Stimulated activated CD4-positive, alpha-beta T cell treated with anti-CD3 and anti-CD28 coated beads, Interleukin-12 subunit alpha, Interleukin-12 subunit beta, amount 100 ng/mL, for 48 hours (primary cell): ENCODE results near the gene PIWIL4.
"Not testable (repeated sequence)": the region's sequence is repeated elsewhere in the genome, so short reads cannot be mapped to it uniquely, and the experiment has no call there.

Experiments
- DNase-seq, 3 donors: peaks; one replicate each; pipeline ENCODE4 v3.0.0-alpha.2; 2020; ENCODE audit warnings: low read depth in 2 of 3, low spot score in 1 of 3

Gene PIWIL4

DNA sequence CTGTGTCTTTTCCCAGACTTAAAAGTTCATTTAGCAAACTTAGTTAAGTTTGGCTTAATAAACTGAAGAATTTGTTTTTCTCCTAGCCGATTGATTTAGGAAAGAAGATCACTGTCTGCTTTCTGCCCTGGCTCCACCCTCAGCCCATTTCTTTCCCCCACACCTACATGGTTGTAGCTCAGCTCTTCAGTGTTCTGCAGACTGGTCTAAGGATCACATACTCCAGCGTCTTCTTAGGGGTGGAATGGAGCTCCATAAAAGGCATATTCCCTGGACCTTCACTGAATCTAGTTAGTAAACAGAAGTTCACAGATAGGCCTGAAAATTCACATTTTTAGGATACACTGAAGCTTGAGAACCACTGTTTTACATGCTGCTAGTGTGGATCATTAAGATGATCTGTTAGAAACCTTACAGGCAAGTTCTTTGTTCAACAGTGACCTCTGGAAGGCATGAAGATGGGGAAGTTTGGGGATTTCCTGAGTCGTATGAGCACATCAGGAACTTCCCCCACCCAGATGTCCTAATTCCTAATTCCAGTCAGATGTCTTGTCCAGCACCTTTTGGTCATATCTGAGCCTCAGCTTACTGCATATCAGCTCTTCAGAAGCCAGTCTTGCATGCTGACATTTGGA is 16.8 kb downstream of the PIWIL4 start:
- DNase-seq, result no peak

DNA sequence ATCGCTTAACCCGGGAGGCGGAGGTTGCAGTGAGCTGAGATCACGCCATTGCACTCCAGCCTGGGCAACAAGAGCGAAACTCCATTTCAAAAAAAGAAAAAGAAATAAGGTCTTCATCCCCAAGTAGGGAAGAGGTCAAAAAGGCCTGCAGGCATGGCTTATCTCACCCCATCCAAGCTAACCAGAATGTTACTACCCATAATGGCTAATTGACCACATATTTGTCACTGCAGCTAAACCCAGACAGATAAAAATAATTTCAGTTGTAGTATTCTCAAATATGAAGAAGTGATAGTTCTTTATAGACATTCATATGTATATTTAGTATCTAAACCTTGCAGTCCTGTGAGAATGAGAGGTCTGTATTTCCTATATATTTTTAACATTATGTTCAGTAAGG is 17.8 kb downstream of the PIWIL4 start:
- no peak for DNase-seq

DNA sequence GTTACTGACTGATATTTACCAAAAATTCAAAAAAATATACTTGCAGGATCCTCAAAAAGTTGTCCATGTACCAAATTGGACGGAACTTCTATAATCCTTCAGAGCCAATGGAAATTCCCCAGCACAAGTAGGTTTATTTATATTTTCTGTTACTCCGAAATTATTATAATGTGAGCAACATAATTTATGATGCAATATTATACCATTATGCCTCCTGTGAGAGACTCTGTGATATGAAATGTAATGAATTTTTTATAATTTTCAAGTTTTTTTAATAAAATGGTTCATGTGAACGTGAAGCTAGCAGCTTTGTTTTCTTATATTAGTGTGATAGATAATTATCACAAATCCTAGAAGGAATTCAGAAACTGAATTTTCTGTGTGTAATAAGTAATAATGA is 18.2 kb downstream of the PIWIL4 start:
- DNase-seq, result no peak

DNA sequence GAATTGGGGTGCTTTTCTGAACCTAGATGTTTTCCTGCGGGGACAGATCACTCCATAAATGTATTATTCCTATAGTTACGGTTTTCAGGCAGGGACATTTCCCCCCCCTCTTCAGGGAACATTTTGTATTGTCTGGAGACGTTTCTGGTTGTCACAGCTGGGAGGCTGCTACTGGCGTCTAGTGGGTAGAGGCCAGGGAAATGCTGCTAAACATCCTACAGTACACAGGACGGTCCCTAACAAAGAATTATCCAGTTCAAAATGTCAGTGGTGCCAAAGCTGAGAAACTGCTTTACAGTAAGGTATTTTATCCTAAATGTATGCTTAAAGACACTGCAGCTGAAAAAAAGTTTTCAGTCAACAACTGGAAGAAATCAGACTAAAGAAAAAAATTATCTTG is 19.4 kb downstream of the PIWIL4 start:
- DNase-seq, result no peak

DNA sequence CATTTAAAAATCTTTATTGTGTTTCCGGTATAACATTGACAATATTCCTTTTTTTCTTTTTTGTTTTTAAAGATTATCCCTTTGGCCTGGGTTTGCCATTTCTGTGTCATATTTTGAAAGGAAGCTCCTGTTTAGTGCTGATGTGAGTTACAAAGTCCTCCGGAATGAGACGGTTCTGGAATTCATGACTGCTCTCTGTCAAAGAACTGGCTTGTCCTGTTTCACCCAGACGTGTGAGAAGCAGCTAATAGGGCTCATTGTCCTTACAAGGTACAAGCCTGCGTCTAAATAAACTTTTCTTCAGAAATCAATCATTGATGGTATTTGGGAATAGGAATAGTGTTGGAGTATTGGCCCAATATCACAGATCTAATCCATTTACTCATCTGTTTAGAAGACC is 19.8 kb downstream of the PIWIL4 start:
- DNase-seq, result no peak

DNA sequence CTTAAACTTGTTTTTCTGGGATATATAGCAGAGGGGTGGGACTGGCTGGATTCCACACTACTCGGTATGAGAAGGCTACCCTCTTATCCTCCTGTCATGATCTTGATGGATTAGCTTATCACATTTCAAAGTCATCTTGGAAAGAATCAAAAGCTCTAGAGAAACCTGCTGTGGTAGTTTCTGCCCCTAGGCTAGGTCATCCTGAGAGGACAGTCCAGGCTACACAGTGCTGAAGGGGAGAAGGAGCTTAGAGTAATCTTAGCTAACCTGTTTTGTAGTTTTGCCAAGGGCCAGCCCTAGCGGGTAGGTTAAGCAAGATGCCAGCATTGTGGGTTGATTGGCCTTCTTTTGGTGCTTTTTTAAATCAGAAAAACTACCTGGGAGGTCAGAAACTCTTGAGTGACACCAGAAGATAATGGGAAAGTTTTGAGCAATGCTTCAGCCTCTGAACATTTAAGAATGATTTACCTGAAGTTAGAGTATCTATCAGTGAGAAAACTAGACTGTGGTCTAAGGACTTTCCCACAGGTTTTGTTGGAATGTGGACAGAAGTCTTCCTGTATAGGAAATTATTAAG is 21.3 kb downstream of the PIWIL4 start:
- DNase-seq, result no peak

DNA sequence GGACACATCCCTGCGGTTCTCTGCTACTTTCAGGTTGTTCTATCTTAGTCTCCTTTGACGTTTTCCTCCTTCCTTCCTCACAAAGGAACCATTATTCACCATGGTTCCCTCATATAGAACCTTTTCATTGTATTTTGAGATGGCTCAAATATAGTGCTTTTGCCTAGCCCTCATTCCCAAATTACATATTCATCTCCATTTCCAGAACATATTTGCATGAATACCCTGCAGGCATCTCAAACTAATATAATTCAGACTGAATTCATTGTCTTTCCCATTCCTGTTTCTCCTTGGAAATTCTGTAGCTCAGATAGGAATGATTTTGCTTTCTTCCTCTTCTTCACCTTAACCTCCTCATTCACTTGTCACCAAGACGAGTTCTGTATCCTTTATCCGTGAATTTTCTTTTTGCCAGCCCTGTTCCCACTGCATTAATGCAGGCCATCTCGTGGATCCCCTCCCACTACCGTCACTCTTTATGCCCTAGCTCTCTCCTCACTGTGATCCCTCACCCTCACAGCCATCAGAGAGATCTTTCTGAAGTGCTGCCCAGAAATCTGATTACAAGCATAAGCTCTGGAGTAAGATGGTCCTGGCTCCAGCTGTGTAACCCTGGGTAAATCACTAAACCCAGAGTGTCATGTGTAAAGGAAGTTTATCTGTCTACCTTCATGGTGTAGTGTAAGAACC is 23.3 kb downstream of the PIWIL4 start:
- DNase-seq, result no peak

DNA sequence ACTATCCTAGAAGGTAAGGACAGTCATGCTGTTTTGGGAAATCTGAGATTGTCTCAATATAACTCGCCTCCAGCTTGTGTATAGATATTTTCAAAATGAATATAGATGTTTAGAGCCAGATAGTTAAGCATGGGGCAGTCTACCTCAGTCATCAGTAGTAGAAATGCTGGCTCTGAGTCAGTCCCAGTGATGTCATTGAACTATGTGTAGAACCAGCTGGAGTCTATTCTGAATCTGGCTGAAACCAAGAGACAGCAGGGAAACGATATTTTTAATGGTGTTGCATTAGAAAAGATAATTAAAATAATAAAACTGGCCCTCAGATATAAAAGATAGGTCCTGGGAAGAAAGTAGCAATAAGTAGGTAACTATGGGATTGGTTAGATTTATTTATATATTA is 25.9 kb downstream of the PIWIL4 start:
- DNase-seq, result no peak

DNA sequence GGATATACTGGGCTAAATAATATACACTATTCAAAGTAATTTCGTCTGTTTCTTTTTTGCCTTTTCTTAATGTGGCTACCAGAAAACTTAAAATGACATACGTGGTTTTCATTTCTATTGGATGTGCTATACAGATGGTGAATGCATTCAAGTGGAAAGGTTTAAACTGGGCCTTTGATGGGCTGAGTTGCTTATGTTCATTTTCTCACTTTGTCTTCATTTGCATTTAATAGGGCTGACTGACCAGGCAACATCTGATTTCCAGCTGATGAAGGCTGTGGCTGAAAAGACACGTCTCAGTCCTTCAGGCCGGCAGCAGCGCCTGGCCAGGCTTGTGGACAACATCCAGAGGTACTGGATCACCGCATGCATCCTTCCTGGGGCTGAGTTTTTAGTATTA is 27.9 kb downstream of the PIWIL4 start:
- no peak for DNase-seq

DNA sequence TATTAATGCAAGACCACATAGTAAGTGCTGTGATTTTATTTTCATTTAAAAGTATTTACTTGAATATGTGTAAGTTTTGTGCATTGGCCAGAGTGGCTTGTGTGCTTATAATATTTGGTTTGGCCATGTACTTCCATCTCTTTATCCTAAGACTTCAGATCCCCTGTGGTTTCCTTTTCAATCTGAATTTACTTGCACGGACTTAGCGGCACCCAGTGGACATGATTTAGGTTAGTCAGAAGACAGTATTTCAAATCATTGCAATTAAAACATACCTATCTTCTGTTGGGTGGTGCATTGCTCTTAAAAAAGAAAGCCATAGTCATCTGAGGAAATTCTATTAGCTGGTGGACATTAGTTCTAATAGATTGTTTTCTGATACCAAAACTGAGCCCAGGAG is 30.7 kb downstream of the PIWIL4 start:
- DNase-seq, result no peak

DNA sequence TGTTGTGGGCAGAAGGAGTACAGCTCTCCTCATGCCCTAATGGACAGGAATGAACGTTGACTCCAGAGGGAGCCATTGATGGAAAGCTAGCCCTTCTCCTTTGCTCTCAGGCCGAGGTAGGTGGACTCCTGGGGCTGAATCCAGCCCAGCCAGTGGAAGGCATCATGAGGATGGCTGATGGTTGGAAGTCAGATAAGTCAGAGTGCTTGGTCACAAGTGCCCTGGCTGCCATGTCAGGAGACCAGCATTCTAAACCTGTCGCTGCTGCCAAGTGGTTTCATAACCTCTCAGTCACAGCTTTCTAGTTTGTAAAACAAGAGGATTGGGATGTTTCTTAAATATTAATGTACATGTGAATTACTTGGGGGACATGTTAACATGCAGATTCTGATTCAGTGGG is 32.3 kb downstream of the PIWIL4 start:
- DNase-seq, result no peak

DNA sequence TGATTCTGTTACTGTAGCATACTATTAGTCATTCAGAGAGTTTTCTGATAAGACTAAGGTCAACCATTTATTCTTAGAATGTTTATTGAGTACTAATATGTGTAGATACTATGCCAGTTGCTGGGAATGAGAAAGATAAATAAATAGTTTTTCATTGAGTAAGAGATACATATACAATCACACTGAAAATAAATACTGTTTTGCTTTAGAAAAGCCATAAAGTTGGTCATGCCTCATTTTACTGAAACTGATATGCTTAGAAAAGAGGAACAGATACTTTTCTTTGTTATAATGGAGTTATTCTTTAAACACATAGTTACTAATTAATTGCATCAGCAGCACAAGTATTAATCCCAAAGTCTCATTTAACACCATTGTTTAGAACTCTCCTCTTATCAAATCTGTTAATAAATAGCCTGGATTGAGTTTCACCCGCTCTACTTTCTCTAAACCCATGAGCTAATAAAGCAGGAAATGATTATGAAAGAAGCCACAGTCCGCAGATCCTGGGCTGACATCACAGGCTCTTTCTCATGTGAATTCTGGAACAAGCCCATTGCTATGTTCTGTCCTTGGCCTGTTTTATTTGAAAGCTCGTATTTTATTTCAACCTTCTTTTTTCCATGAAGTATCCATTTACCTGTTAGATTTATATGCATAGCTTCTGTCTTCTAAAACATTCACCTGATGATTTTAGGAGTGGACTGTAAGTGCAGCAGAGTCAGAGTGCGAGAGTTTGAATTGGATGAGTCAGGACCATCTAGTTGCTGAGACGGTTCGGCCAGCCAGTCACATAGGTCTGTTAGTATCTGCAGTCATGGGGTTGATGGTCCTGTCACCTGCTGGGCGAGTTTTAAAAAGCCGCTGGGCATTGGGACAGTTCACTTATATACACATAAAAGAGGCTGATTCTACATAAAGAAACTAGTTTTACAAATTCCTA is 35.5 kb downstream of the PIWIL4 start:
- DNase-seq, result peak; percentile 1 to 21 (median 8)

DNA sequence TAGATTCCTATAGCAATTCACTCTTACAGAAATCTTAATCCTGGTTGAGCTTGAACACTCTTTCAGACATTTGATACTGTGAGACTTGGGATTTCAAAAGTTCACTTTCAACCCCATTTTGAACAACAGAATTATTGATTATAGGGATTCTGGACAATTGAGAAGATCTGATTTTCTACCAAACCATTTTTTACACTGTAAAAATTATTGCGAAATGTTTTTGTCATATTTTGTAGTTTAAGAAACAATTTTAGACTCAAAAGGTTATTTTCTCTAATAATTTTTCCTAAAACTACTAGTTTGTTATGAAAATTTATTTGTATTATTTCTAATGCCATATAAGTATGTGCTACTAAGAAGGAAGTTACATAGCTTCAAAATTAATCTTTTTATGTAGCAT is 36.4 kb downstream of the PIWIL4 start:
- no peak for DNase-seq

DNA sequence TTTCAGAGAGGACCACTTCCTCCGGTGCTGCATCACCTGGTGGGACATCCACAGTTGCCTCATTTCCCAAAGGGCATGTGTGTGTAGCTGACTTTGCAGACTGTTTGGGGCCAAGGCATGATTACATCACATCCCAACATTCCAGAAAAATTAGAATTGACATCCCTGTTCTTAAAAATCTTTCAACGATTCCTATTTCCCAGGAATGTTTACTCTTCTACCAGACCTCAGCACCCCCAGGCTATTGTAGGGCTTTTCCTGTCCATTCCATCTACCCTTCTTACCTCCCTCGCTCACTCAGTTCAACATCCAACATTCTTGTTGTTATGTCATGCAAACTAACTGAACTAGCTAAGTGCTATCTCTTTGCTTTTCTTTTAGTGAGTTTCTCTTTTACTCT is 37.3 kb downstream of the PIWIL4 start:
- no peak for DNase-seq

DNA sequence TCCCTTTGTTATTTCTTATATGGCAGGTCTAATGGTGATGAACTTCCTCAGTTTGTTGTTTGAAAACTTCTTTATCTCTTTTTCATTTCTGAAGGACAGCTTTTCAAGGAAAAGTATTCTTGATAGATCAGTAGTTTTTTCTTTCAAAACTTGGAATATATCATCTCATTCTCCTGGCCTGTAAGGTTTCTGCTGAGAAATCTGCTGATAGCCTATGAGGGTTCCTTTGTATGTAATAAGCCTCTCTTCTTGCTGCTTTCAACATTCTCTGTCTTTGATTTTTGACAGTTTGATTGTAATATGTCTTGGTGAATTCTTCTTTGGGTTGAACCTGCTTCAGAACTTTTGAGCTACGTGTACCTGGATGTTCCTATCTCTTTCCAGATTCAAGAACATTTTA is 46.0 kb downstream of the PIWIL4 start:
- no peak for DNase-seq

DNA sequence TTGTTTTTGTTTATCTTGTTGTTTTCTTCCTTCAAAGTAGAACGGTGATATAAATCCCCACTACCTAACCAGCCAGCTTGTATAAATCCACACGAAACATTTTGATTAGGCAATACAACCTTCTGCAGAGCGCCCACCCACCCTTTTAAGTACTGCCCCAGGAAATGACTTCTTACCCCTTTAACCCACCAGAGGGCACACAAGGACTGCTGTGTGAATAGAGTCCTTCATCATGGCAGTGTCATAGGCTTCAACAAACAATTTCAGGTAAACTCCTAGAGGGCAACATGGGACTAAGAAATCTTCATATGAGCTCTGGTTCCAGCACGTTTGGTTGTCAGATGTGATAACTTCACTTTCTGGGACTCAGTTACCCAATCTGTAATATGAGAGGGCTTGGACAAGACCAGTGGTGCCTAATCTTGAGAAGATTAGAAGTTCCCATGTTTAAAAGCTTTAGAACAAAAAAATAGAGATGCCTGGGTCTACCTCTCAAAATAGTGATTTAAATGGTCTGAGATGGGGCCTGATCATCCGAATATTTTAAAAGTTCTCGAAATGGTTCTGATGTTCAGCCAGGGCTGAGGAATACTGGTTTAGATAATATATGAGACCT is 56.1 kb downstream of the PIWIL4 start:
- peak; percentile 9 to 40 (median 16) for DNase-seq

DNA sequence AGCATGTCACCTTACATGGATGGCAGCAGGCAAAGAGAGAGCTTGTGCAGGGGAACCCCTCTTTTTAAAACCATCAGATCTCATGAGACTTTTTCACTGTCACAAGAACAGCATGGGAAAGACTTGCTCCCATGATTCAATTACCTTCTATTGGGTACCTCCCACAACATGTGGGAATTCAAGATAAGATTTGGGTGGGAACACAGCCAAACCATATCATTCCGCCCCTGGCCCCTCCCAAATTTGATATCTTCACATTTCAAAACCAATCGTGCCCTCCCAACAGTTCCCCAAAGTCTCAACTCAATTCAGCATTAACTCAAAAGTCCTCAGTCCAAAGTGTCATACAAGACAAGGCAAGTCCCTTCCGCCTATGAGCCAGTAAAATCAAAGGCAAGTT is 58.3 kb downstream of the PIWIL4 start:
- not testable (repeated sequence) for DNase-seq

DNA sequence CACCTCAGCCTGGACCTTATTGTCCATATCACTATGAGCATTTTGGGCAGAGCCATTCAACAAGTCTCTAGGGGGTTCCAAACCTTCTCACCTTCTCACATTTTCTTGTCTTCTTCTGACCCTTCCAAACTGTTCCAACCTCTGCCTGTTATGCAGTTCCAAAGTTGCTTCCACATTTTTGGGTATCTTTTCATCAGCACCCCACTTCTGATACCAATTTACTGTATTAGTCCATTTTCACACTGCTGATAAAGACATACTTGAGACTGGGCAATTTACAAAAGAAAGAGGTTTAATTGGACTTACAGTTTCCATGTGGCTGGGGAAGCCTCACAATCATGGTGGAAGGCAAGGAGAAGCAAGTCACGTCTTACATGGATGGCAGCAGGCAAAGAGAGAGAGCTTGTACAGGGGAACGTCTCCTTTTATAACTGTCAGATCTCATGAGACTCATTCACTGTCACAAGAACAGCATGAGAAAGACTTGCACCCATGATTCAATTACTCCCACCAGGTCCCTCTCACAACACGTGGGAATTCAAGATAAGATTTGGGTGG is 59.9 kb downstream of the PIWIL4 start:
- not testable (repeated sequence) for DNase-seq

DNA sequence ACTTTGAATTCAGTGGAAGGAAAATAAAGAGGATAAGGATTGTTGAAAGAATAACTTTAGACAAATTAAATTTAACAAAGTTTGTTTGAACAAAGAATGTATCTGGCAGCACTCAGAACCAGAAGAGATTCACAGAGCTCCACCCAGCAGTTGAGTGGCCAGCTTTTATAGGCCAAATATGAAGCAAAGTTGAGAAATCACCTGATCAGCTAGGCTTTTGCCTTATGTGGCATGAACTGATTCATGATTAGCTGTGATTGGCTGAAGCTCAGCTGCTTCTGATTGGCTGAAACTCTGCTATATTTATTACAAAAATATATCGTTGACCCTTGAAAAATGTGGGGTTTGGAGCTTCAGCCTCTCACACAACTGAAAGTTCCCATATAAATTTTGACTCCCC is 62.6 kb downstream of the PIWIL4 start:
- DNase-seq, result no peak

DNA sequence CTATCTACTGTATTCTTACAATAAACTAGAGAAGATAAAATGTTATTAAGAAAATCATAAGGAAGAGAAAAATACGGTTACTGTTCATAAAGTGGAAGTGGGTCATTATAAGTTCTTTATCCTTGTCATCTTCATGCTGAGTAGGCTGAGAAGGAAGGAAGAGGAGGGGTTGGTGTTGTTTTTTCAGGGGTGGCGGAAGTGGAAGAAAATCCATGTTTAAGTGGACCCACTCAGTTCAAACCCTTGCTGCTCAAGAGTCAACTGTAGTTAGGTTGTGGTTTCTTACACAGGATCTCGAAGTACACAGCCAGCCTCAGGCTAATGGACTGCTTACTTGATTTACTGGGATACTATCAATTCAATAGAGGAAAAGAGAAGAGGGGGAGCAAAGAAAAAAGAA is 63.1 kb downstream of the PIWIL4 start:
- no peak for DNase-seq

DNA sequence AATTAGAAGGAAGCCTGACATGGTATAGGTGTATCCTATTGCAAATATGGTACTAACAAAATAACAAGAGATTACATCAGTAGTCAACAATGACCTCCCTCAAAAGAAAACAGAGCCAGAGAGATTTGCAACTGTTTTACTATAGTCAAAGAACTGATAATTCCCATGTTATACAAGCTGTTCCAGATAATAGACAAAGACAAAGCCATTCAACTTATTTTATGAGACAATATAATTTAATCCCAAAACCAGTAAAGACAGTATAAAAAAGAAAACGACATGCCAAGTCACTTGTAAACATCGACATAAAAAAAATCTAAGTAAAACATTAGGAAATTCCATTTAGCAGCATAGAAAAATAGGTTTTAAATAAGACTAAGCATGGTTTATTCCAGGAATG is 65.2 kb downstream of the PIWIL4 start:
- no peak for DNase-seq
